Activated CD4-positive, alpha-beta memory T cell treated with anti-CD3 and anti-CD28 coated beads, Interleukin-2, amount 10 ng/mL, durations not matched to agents 7 days and 5 days (primary cell): ENCODE data around the gene TOP1. TPM values are rescaled to one million over a fixed set of nuclear protein-coding genes. Genes with fewer than 3 reads are reported as not detected.

Experiments
- CTCF ChIA-PET: fragments of 350-600 bp; sonication (Branson Sonifier 250); formaldehyde crosslinking; loops from one replicate; lab custom pipeline; 2021; ENCODE audit warnings: antibody characterized with exemption, inconsistent platforms; lab: Charles Lee
- POLR2A ChIA-PET: fragments of 350-600 bp; sonication (Branson Sonifier 250); formaldehyde crosslinking; loops from one replicate; lab custom pipeline; 2021; ENCODE audit warnings: antibody characterized with exemption; lab: Charles Lee
- DNase-seq: peaks from one replicate; pipeline ENCODE4 v3.0.0-alpha.2; 2020
- H3K27ac Mint-ChIP-seq: one replicate; pipeline ENCODE4 v1.8.0; 2021; ENCODE audit warnings: mild to moderate bottlenecking, mixed read lengths
- H3K27me3 Mint-ChIP-seq: one replicate; pipeline ENCODE4 v1.8.0; 2021; ENCODE audit warnings: mixed read lengths
- H3K36me3 Mint-ChIP-seq: one replicate; pipeline ENCODE4 v1.8.0; 2021; ENCODE audit warnings: low read depth, mixed read lengths
- H3K4me1 Mint-ChIP-seq: one replicate; pipeline ENCODE4 v1.8.0; 2021; ENCODE audit warnings: mixed read lengths
- H3K4me3 Mint-ChIP-seq: one replicate; pipeline ENCODE4 v1.8.0; 2021; ENCODE audit warnings: mild to moderate bottlenecking, mixed read lengths
- H3K9me3 Mint-ChIP-seq: one replicate; pipeline ENCODE4 v1.8.0; 2021; ENCODE audit warnings: mixed read lengths
- total RNA-seq, 2 experiments: library from RNA; stranded (reverse); gene quantifications; one replicate each; pipeline ENCODE4 v1.2.3, GENCODE V29; 2021

Gene TOP1
- total RNA-seq, 2 experiments from 2014 or later, result 67.5 to 68.0 TPM

- no peak overlapping the region for H3K27ac Mint-ChIP-seq
- H3K27me3 Mint-ChIP-seq, result peaks cover 2% of the 10 kb centered on the region
- H3K36me3 Mint-ChIP-seq, result peaks cover 34% of the 10 kb centered on the region
- no peak for DNase-seq
- H3K4me1 Mint-ChIP-seq, result peaks cover 42% of the 10 kb centered on the region
- no peaks in the 10 kb centered on the region for H3K9me3 Mint-ChIP-seq
- POLR2A ChIA-PET, result interaction anchor here (1.0 to 6.0 kb wide), 8 partner anchors 10 to 37 kb away, joined by 3 to 45 read pairs (median 5); no protein-coding TSS in a partner anchor
- peak overlapping the region; percentile 88 for H3K4me3 Mint-ChIP-seq
- CTCF ChIA-PET, result interaction anchor here (1.0 to 1.1 kb wide), 2 partner anchors 37 to 65 kb away, joined by 3 to 6 read pairs; no protein-coding TSS in a partner anchor
These were observed 707 bp upstream of the TOP1 start for GRCh38 chr20:41027872-41028358.

GRCh38 chr20:41029150-41029901 is 704 bp downstream of the TOP1 start:
- DNase-seq, result peak; percentile 43
- H3K4me3 Mint-ChIP-seq, result peak overlapping the region; percentile 88
- H3K4me1 Mint-ChIP-seq, result peaks cover 56% of the 10 kb centered on the region
- no peaks in the 10 kb centered on the region for H3K27me3 Mint-ChIP-seq
- CTCF ChIA-PET, result interaction anchor here (0.8 to 1.7 kb wide), 4 partner anchors 11 to 66 kb away, joined by 3 to 6 read pairs (median 4); no protein-coding TSS in a partner anchor
- POLR2A ChIA-PET, result interaction anchor here (1.0 to 6.0 kb wide), 9 partner anchors 11 to 39 kb away, joined by 3 to 45 read pairs (median 6); no protein-coding TSS in a partner anchor
- H3K9me3 Mint-ChIP-seq, result no peaks in the 10 kb centered on the region
- H3K36me3 Mint-ChIP-seq, result peaks cover 44% of the 10 kb centered on the region
- peak overlapping the region; percentile 91 for H3K27ac Mint-ChIP-seq

- Mint-ChIP-seq H3K36me3 (peaks cover 52% of the 10 kb centered on the region), H3K4me3 (peak overlapping the region; percentile 88), H3K4me1 (peaks cover 64% of the 10 kb centered on the region), H3K27ac (peak overlapping the region; percentile 91), H3K27me3 (no peaks in the 10 kb centered on the region), H3K9me3 (no peaks in the 10 kb centered on the region)
- ChIA-PET CTCF (interaction anchor here (0.8 to 2.1 kb wide), 5 partner anchors 11 to 65 kb away, joined by 3 to 18 read pairs (median 5); no protein-coding TSS in a partner anchor), POLR2A (interaction anchor here (1.0 to 6.0 kb wide), 7 partner anchors 11 to 39 kb away, joined by 3 to 45 read pairs (median 4); no protein-coding TSS in a partner anchor)
- no peak for DNase-seq
These were observed 1.4 kb downstream of the TOP1 start for GRCh38 chr20:41030061-41030460.

GRCh38 chr20:41030531-41031242 is 2.1 kb downstream of the TOP1 start:
- peak overlapping the region; percentile 44 for H3K27ac Mint-ChIP-seq
- CTCF ChIA-PET, result interaction anchor here (1.0 to 2.1 kb wide), 5 partner anchors 9 to 64 kb away, joined by 4 to 18 read pairs (median 5); no protein-coding TSS in a partner anchor

GRCh38 chr20:41031243-41031619 is 2.6 kb downstream of the TOP1 start:
- Mint-ChIP-seq H3K36me3 (peaks cover 62% of the 10 kb centered on the region), H3K27ac (no peak overlapping the region), H3K9me3 (no peaks in the 10 kb centered on the region), H3K4me3 (peak overlapping the region; percentile 88), H3K4me1 (peaks cover 74% of the 10 kb centered on the region), H3K27me3 (no peaks in the 10 kb centered on the region)
- CTCF ChIA-PET, result interaction anchor here (1.0 to 2.1 kb wide), 4 partner anchors 9 to 63 kb away, joined by 4 to 18 read pairs (median 4); no protein-coding TSS in a partner anchor
- POLR2A ChIA-PET, result interaction anchor here (1.1 to 6.0 kb wide), 5 partner anchors 11 to 29 kb away, joined by 3 to 45 read pairs (median 10); no protein-coding TSS in a partner anchor
- no peak for DNase-seq

More at GRCh38 chr20:41030531-41031242, 2.1 kb downstream of the TOP1 start:
- POLR2A ChIA-PET, result interaction anchor here (1.1 to 6.0 kb wide), 7 partner anchors 12 to 40 kb away, joined by 3 to 45 read pairs (median 7); no protein-coding TSS in a partner anchor
- H3K9me3 Mint-ChIP-seq, result no peaks in the 10 kb centered on the region
- H3K4me1 Mint-ChIP-seq, result peaks cover 70% of the 10 kb centered on the region
- no peak for DNase-seq
- peak overlapping the region; percentile 88 for H3K4me3 Mint-ChIP-seq
- H3K36me3 Mint-ChIP-seq, result peaks cover 57% of the 10 kb centered on the region
- no peaks in the 10 kb centered on the region for H3K27me3 Mint-ChIP-seq

GRCh38 chr20:41032271-41032670 is 3.6 kb downstream of the TOP1 start:
- H3K27ac Mint-ChIP-seq, result no peak overlapping the region
- H3K9me3 Mint-ChIP-seq, result no peaks in the 10 kb centered on the region
- H3K27me3 Mint-ChIP-seq, result no peaks in the 10 kb centered on the region
- no peak for DNase-seq
- H3K4me3 Mint-ChIP-seq, result no peak overlapping the region
- ChIA-PET CTCF (interaction anchor here (1.3 to 2.1 kb wide), 2 partner anchors 42 to 64 kb away, joined by 4 to 18 read pairs; no protein-coding TSS in a partner anchor), POLR2A (interaction anchor here (1.3 to 6.0 kb wide), 3 partner anchors 10 to 60 kb away, joined by 4 to 45 read pairs (median 10); no protein-coding TSS in a partner anchor)
- H3K4me1 Mint-ChIP-seq, result peaks cover 76% of the 10 kb centered on the region
- peaks cover 70% of the 10 kb centered on the region for H3K36me3 Mint-ChIP-seq

GRCh38 chr20:41034239-41034638 is 5.6 kb downstream of the TOP1 start:
- H3K4me3 Mint-ChIP-seq, result no peak overlapping the region
- DNase-seq, result no peak
- POLR2A ChIA-PET, result no interaction called here
- H3K9me3 Mint-ChIP-seq, result no peaks in the 10 kb centered on the region
- H3K36me3 Mint-ChIP-seq, result peaks cover 82% of the 10 kb centered on the region
- no peak overlapping the region for H3K27ac Mint-ChIP-seq
- H3K27me3 Mint-ChIP-seq, result no peaks in the 10 kb centered on the region
- H3K4me1 Mint-ChIP-seq, result peaks cover 85% of the 10 kb centered on the region
- CTCF ChIA-PET, result no interaction called here

GRCh38 chr20:41035207-41035606 is 6.6 kb downstream of the TOP1 start:
- no peak for DNase-seq
- H3K9me3 Mint-ChIP-seq, result no peaks in the 10 kb centered on the region
- H3K36me3 Mint-ChIP-seq, result peaks cover 76% of the 10 kb centered on the region
- no peaks in the 10 kb centered on the region for H3K27me3 Mint-ChIP-seq
- ChIA-PET POLR2A (no interaction called here), CTCF (interaction anchor here (1.7 kb wide), 1 partner anchor 44 kb away, joined by 7 read pairs; no protein-coding TSS in a partner anchor)
- H3K27ac Mint-ChIP-seq, result no peak overlapping the region
- H3K4me3 Mint-ChIP-seq, result no peak overlapping the region
- peaks cover 91% of the 10 kb centered on the region for H3K4me1 Mint-ChIP-seq

- peaks cover 91% of the 10 kb centered on the region for H3K4me1 Mint-ChIP-seq
- no peak overlapping the region for H3K4me3 Mint-ChIP-seq
- no peak for DNase-seq
- H3K36me3 Mint-ChIP-seq, result peaks cover 61% of the 10 kb centered on the region
- no peaks in the 10 kb centered on the region for H3K27me3 Mint-ChIP-seq
- no peaks in the 10 kb centered on the region for H3K9me3 Mint-ChIP-seq
- no peak overlapping the region for H3K27ac Mint-ChIP-seq
- ChIA-PET CTCF (interaction anchor here (0.5 to 1.7 kb wide), 3 partner anchors 10 to 80 kb away, joined by 3 to 7 read pairs (median 5); no protein-coding TSS in a partner anchor), POLR2A (interaction anchor here (1.0 to 1.2 kb wide), 3 partner anchors 9 to 121 kb away, joined by 3 read pairs; no protein-coding TSS in a partner anchor)
These were observed 8.6 kb downstream of the TOP1 start for GRCh38 chr20:41037179-41037578.

GRCh38 chr20:41038149-41038877 is 9.7 kb downstream of the TOP1 start:
- no peaks in the 10 kb centered on the region for H3K9me3 Mint-ChIP-seq

GRCh38 chr20:41038878-41039404 is 10.3 kb downstream of the TOP1 start:
- Mint-ChIP-seq H3K4me1 (peaks cover 90% of the 10 kb centered on the region), H3K27me3 (no peaks in the 10 kb centered on the region), H3K9me3 (no peaks in the 10 kb centered on the region), H3K4me3 (no peak overlapping the region), H3K27ac (no peak overlapping the region), H3K36me3 (peaks cover 60% of the 10 kb centered on the region)
- CTCF ChIA-PET, result interaction anchor here (1.4 to 3.4 kb wide), 2 partner anchors 8 to 48 kb away, joined by 4 to 13 read pairs; no protein-coding TSS in a partner anchor
- POLR2A ChIA-PET, result interaction anchor here (0.6 to 1.0 kb wide), 2 partner anchors 32 to 80 kb away, joined by 3 to 4 read pairs; no protein-coding TSS in a partner anchor
- no peak for DNase-seq

More at GRCh38 chr20:41038149-41038877, 9.7 kb downstream of the TOP1 start:
- DNase-seq, result no peak
- H3K4me1 Mint-ChIP-seq, result peaks cover 91% of the 10 kb centered on the region
- H3K36me3 Mint-ChIP-seq, result peaks cover 60% of the 10 kb centered on the region
- H3K4me3 Mint-ChIP-seq, result no peak overlapping the region
- H3K27ac Mint-ChIP-seq, result peak overlapping the region; percentile 34
- POLR2A ChIA-PET, result interaction anchor here (1.0 to 1.2 kb wide), 4 partner anchors 8 to 119 kb away, joined by 3 read pairs; no protein-coding TSS in a partner anchor
- CTCF ChIA-PET, result interaction anchor here (0.9 to 3.4 kb wide), 4 partner anchors 12 to 118 kb away, joined by 3 to 13 read pairs (median 5); no protein-coding TSS in a partner anchor
- no peaks in the 10 kb centered on the region for H3K27me3 Mint-ChIP-seq
